Calu3 (cell line): ENCODE results near the gene P3H3. TPM values are rescaled to one million over a fixed set of nuclear protein-coding genes. Genes with fewer than 3 reads are reported as not detected.
"Not testable (repeated sequence)": the region's sequence is repeated elsewhere in the genome, so short reads cannot be mapped to it uniquely, and the experiment has no call there.

Experiments used
- BruUV-seq: library from RNA; stranded (reverse); fragments of 400-500 nt; replicated peaks from 2 replicates; lab custom pipeline; 2021; lab: Mats Ljungman, UMichigan
- CTCF ChIA-PET: fragments of 300-600 bp; sonication (Branson Sonifier 250); formaldehyde crosslinking; loops from one replicate; lab custom pipeline; 2022; ENCODE audit warnings: antibody characterized with exemption; lab: Charles Lee
- DNase-seq: peaks from one replicate; pipeline ENCODE4 v3.0.0; 2022
- H3K27ac Mint-ChIP-seq: one replicate; pipeline ENCODE4 v1.8.0; 2022; ENCODE audit warnings: mixed read lengths; ENCODE audit not compliant: unreplicated experiment
- H3K27me3 Mint-ChIP-seq: one replicate; pipeline ENCODE4 v1.8.0; 2022; ENCODE audit warnings: mixed read lengths; ENCODE audit not compliant: unreplicated experiment
- H3K36me3 Mint-ChIP-seq: one replicate; pipeline ENCODE4 v1.8.0; 2022; ENCODE audit warnings: mild to moderate bottlenecking, moderate library complexity, mixed read lengths; ENCODE audit not compliant: insufficient read depth, unreplicated experiment
- H3K4me1 Mint-ChIP-seq: one replicate; pipeline ENCODE4 v1.8.0; 2022; ENCODE audit warnings: mild to moderate bottlenecking, low read depth, mixed read lengths; ENCODE audit not compliant: unreplicated experiment
- H3K4me3 Mint-ChIP-seq: one replicate; pipeline ENCODE4 v1.8.0; 2022; ENCODE audit warnings: mild to moderate bottlenecking, low read depth, moderate library complexity, mixed read lengths; ENCODE audit not compliant: unreplicated experiment
- H3K9me3 Mint-ChIP-seq: one replicate; pipeline ENCODE4 v1.8.0; 2022; ENCODE audit warnings: low read depth, mixed read lengths; ENCODE audit not compliant: unreplicated experiment
- CTCF ChIP-seq: fragments of 200-600 bp; IDR thresholded peaks from one replicate; pipeline ENCODE4 v1.8.0; 2022; ENCODE audit warnings: antibody characterized with exemption; ENCODE audit not compliant: unreplicated experiment
- intact Hi-C: fragments of 100-400 bp; cut with micrococcal nuclease; formaldehyde crosslinking; loops from one replicate; pipeline ENCODE4 v1.10.0; 2022; ENCODE audit not compliant: unreplicated experiment
- total RNA-seq: library from RNA; stranded (reverse); gene quantifications from 2 replicates; pipeline ENCODE4 v1.2.3, GENCODE V29; 2022

P3H3 gene
- total RNA-seq, 1 experiment from 2014 or later, result 0.45 TPM

DNA sequence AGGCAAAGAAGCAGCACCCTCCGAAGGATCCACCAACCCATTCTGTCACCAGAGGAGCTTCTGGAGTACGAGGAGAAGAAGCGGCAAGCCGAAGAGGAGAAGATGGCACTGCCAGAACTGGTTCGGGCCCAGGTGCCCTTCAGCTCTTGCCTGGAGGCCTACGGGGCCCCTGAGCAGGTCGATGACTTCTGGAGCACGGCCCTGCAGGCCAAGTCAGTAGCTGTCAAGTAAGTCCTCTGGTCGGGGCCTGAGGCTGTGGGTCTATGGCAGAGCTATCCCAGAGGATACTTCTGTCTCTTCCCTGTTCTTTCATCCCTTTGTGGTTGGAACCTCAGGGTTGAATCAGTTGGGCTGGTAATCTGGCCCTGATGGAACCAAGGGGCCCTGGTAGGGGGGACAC lies 33.2 kb downstream of the P3H3 start:
- Mint-ChIP-seq H3K4me1 (no peaks in the 10 kb centered on the region), H3K9me3 (no peaks in the 10 kb centered on the region), H3K27me3 (no peaks in the 10 kb centered on the region), H3K36me3 (peaks cover 29% of the 10 kb centered on the region), H3K4me3 (no peak overlapping the region), H3K27ac (no peak overlapping the region)
- CTCF ChIA-PET, result no interaction called here
- TF ChIP-seq CTCF, result no peak
- DNase-seq, result no peak
- no TSS peak for BruUV-seq
- intact Hi-C loops, result no loop called here

DNA sequence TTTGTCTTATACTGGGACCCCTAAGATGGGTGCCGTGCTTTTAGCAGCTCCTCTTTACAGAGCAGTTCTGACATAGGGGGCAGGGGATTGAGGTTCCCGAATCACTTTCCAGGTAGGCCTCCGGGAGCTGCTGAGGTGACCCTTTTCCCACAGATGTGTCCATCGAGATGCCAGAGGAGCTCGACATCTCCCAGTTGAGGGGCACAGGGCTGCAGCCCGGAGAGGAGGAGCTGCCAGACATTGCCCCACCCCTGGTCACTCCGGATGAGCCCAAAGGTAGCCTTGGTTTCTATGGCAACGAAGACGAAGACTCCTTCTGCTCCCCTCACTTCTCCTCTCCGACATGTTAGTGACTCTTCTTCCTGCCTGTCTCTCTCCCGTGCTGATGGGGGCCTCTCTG lies 34.8 kb downstream of the P3H3 start:
- H3K4me3 Mint-ChIP-seq, result no peak overlapping the region
- intact Hi-C loops, result no loop called here
- no TSS peak for BruUV-seq
- DNase-seq, result no peak
- TF ChIP-seq CTCF, result no peak
- H3K27ac Mint-ChIP-seq, result no peak overlapping the region
- no peaks in the 10 kb centered on the region for H3K4me1 Mint-ChIP-seq
- H3K36me3 Mint-ChIP-seq, result peaks cover 39% of the 10 kb centered on the region
- no peaks in the 10 kb centered on the region for H3K9me3 Mint-ChIP-seq
- no peaks in the 10 kb centered on the region for H3K27me3 Mint-ChIP-seq
- CTCF ChIA-PET, result no interaction called here

DNA sequence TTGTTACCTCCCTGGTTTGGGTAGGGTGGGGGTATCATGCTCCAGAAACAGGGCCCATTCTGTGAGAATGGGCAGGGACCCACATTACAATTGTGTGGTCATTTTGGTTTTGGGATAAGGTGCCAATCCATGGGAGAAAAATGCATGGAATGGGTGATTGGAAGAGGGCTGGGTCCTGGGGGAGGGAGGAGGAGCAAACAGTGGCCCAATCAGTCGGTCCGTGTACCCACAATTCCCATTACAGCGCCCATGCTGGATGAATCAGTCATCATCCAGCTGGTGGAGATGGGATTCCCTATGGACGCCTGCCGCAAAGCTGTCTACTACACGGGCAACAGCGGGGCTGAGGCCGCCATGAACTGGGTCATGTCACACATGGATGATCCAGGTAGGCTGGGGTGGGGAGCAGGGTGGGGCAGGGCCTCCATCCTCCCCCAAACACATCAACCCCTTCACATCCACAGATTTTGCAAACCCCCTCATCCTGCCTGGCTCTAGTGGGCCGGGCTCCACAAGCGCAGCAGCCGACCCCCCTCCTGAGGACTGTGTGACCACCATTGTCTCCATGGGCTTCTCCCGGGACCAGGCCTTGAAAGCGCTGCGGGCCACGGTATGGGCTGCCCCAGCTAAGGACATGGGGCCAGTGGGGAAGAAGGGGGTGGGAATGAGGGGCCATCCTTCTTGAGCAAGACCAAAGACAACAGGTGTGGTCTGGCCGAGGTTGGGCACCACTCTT lies 35.5 kb downstream of the P3H3 start:
- Mint-ChIP-seq H3K9me3 (no peaks in the 10 kb centered on the region), H3K27ac (no peak overlapping the region), H3K27me3 (no peaks in the 10 kb centered on the region), H3K4me3 (no peak overlapping the region), H3K4me1 (peaks cover 6% of the 10 kb centered on the region), H3K36me3 (peaks cover 46% of the 10 kb centered on the region)
- no TSS peak for BruUV-seq
- TF ChIP-seq CTCF, result no peak
- CTCF ChIA-PET, result interaction anchor here (0.6 kb wide), 1 partner anchor 576 kb away, joined by 4 read pairs; no protein-coding TSS in a partner anchor
- no peak for DNase-seq
- intact Hi-C loops, result no loop called here

DNA sequence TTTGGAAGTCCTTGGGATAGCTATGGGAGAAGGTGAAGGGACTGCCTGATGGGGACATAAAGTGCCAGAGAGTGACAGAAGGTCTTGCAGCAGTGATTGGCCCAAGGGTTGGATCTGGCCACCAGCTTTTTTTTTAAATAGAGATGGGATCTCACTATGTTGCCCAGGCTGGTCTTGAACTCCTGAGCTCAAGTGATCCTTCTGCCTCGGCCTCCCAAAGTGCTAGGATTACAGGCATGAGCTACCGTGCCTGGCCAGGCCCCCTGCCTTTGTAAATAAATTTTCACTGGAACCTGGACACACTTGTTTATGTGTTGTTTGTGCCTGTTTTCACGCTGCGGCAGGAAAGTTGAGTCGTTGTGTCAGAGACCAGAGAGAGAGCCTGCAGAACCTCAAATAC lies 37.1 kb downstream of the P3H3 start:
- intact Hi-C loops, result loop anchor here (5.0 kb wide), 2 partner anchors 62 to 77 kb away; partner anchors contain the start of genes ATN1, C12orf57 and RNU7-1
- not testable (repeated sequence) for H3K27me3 Mint-ChIP-seq, BruUV-seq, H3K4me3 Mint-ChIP-seq, H3K27ac Mint-ChIP-seq, DNase-seq, H3K9me3 Mint-ChIP-seq
- peaks cover 22% of the 10 kb centered on the region for H3K4me1 Mint-ChIP-seq
- H3K36me3 Mint-ChIP-seq, result peaks cover 61% of the 10 kb centered on the region
- CTCF ChIA-PET, result interaction anchor here (0.6 kb wide), 1 partner anchor 189 kb away, joined by 3 read pairs; no protein-coding TSS in a partner anchor
